Gastroesophageal sphincter (tissue), 4 donors: ENCODE results near the gene TIMM8B. TPM values are rescaled to one million over a fixed set of nuclear protein-coding genes. Genes with fewer than 3 reads are reported as not detected.
A peak's percentile ranks its signal among the peaks of the same experiment; 100 is the strongest.

Experiments
- ATAC-seq: fragments of 150-250 bp; one replicate; pipeline ENCODE4 v1.9.1; 2016; ENCODE audit warnings: mild to moderate bottlenecking, moderate library complexity
- H3K27ac ChIP-seq, 4 donors: fragments of 200-600 bp; sonication (generic) in 3 of 4; 1 replicate in 3 of 4; 2 replicates in 1 of 4; pipeline ENCODE4 v1.5.1; 2016 to 2019
- H3K27me3 ChIP-seq: fragments of 200-600 bp; sonication (generic); one replicate; pipeline ENCODE4 v1.5.1; 2019
- H3K36me3 ChIP-seq, 2 donors: fragments of 200-600 bp; sonication (generic); one replicate each; pipeline ENCODE4 v1.5.1; 2019; ENCODE audit warnings: control low read depth in 1 of 2
- H3K4me1 ChIP-seq, 3 donors: fragments of 200-600 bp; sonication (generic); 1 replicate in 2 of 3; 2 replicates in 1 of 3; pipeline ENCODE4 v1.5.1; 2016 to 2019; ENCODE audit warnings: control low read depth in 2 of 3
- H3K4me3 ChIP-seq, 2 donors: fragments of 200-600 bp; sonication (generic); one replicate each; pipeline ENCODE4 v1.5.1; 2019; ENCODE audit warnings: mild to moderate bottlenecking in 1 of 2, moderate library complexity in 1 of 2
- H3K9me3 ChIP-seq, 3 donors: fragments of 200-600 bp; sonication (generic); one replicate each; pipeline ENCODE4 v1.5.1; 2017 to 2019; ENCODE audit warnings: control low read depth in 2 of 3
- EP300 ChIP-seq: sonication (generic); formaldehyde crosslinking; IDR thresholded peaks from one replicate; pipeline ENCODE4 v1.6.1; 2017; ENCODE audit warnings: antibody characterized with exemption, mild to moderate bottlenecking
- POLR2A ChIP-seq, 2 donors: fragments of 450-650 bp; IDR thresholded peaks; one replicate each; pipeline ENCODE4 v1.6.1; 2017; ENCODE audit warnings: antibody characterized with exemption in 2 of 2, mild to moderate bottlenecking in 2 of 2, moderate library complexity in 1 of 2
- POLR2AphosphoS5 ChIP-seq: sonication (generic); formaldehyde crosslinking; IDR thresholded peaks from one replicate; pipeline ENCODE4 v1.6.1; 2017; ENCODE audit warnings: antibody characterized with exemption
- WGBS, 2 donors: methylation state at CpG; one replicate each; pipeline ENCODE4 v1.1.5; 2018; ENCODE audit warnings: low coverage in 1 of 2; 5-methylcytosine and 5-hydroxymethylcytosine counted together
- total RNA-seq, 4 donors: library from RNA; depleted of rRNA; stranded (reverse); fragments of >200 nt; gene quantifications; one replicate each; pipeline ENCODE4 v1.1.0, GENCODE V29; 2016
- TF ChIP-seq, protein P1 (sequence below), 4 experiments: fragments of 200-600 bp in 2 of 4; fragments of 450-650 bp in 2 of 4; sonication (generic) in 1 of 4; IDR thresholded peaks; one replicate each; pipeline ENCODE4 v1.5.1; 2017 to 2019; ENCODE audit warnings: antibody characterized with exemption in 4 of 4, mild to moderate bottlenecking in 2 of 4, moderate library complexity in 2 of 4

TIMM8B gene
- total RNA-seq, 4 donors from 2014 or later: 19.2 to 37.6 (median 24.8) TPM

DNA sequence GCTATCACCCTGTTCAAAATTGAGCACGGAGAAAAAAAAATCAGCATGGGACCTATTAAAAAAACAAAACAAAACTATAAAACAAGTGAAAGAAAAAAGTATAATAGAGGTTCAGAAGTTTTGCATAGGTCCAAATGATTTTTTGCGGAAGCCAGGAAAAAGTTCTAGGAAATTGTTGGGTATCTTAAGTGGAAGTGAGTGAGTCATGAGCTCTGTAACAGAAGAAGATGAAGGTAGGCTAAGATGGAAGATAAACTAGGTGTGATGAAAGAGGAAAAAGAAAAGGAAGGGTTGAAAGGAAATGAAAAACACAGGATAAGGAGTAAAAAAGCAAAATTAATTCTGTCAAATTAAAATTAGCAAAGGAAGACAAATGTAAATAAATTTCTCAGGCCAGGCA lies 27.9 kb upstream of the TIMM8B start:
- ATAC-seq: no peak
- TF ChIP-seq, protein P1, sequence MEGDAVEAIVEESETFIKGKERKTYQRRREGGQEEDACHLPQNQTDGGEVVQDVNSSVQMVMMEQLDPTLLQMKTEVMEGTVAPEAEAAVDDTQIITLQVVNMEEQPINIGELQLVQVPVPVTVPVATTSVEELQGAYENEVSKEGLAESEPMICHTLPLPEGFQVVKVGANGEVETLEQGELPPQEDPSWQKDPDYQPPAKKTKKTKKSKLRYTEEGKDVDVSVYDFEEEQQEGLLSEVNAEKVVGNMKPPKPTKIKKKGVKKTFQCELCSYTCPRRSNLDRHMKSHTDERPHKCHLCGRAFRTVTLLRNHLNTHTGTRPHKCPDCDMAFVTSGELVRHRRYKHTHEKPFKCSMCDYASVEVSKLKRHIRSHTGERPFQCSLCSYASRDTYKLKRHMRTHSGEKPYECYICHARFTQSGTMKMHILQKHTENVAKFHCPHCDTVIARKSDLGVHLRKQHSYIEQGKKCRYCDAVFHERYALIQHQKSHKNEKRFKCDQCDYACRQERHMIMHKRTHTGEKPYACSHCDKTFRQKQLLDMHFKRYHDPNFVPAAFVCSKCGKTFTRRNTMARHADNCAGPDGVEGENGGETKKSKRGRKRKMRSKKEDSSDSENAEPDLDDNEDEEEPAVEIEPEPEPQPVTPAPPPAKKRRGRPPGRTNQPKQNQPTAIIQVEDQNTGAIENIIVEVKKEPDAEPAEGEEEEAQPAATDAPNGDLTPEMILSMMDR (IDR thresholded peaks at IDR 0.05): no peak
- Histone ChIP-seq H3K9me3 (no peaks in the 10 kb centered on the region), H3K4me1 (no peaks in the 10 kb centered on the region), H3K36me3 (peaks cover 0 to 9% of the 10 kb centered on the region in 2 donors), H3K4me3 (no peak overlapping the region), H3K27ac (no peak overlapping the region), H3K27me3 (no peaks in the 10 kb centered on the region)
- WGBS, 2 donors: 90 to 100% methylated on average over 1 to 2 of the region's 2 CpGs

DNA sequence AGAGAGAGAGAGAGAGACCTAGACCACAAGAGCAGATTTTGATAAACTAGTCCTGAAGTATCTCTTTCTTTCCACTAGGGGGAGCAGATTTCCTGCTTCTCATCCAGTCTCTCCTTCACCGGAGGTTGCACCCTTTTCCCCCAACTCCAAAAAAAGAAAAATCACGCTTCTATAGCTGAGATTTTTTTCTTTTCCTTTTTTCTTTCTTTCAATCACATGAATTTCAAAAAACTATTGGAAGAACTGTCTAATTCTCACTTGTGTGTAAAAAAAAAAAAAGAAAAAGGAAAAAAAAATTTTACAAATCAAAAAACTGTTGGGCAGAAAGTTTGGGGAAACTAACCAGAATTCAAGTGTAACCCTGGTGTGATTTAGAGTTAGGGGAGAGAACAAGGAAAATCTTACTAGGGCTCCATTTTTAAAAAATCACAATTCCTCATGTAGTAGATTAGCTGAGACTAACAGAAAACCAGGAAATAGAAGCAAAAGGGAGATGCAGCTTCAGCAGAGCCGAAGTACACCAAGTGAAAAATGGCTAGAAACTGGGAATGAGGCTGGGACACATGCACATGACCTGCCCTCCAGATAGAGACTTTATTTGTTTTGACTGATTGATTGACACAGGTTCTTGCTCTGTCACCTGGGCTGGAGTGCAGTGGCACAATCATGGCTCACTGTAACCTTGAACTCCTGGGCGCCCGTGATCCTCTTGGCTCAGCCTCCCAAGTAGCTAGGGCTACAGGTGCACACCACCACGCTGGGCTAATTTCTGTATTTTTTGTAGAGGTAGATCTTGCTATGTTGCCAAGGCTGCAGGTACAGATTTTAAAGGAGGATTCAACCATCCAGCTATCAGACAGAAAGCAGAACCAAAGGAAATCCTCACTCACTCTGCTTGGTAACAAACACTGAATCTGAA lies 27.2 kb upstream of the TIMM8B start:
- no peaks in the 10 kb centered on the region for H3K9me3 ChIP-seq
- H3K4me1 ChIP-seq: no peaks in the 10 kb centered on the region
- H3K27me3 ChIP-seq: no peaks in the 10 kb centered on the region
- WGBS, 2 donors: 27 to 62% methylated on average over 3 to 6 of the region's 6 CpGs
- H3K36me3 ChIP-seq: peaks cover 0 to 2% of the 10 kb centered on the region in 2 donors
- no peak for ATAC-seq
- no peak overlapping the region for H3K4me3 ChIP-seq
- no peak overlapping the region for H3K27ac ChIP-seq
- TF ChIP-seq, protein P1 (IDR thresholded peaks at IDR 0.05): peak; percentile 65 to 67 (median 66)
- TF ChIP-seq EP300: no peak

DNA sequence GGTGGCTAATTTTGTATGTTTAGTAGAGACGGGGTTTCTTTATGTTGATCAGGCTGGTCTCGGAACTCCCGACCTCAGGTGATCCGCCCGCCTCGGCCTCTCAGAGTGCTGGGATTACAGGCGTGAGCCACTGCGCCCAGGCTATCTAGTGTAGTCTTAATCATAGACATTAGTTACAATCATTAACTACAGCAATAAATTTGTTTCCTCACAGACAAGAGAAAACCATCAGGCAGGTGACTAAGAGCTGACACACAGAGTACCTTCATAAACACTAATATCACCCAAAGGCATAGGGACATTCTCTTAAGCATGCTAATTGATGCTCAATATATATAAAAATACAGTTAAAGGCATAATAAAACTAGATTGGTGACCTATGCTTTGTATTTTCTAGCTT lies 19.5 kb upstream of the TIMM8B start:
- H3K27ac ChIP-seq: no peak overlapping the region
- H3K36me3 ChIP-seq: peaks cover 0 to 11% of the 10 kb centered on the region in 2 donors
- no peaks in the 10 kb centered on the region for H3K9me3 ChIP-seq
- no peaks in the 10 kb centered on the region for H3K27me3 ChIP-seq
- TF ChIP-seq EP300 (no peak), POLR2AphosphoS5 (no peak), POLR2A (IDR thresholded peaks at IDR 0.05) (no peak)
- TF ChIP-seq, protein P1 (IDR thresholded peaks at IDR 0.05): no peak
- WGBS, 2 donors: 76 to 100% methylated on average over 3 to 4 of the region's 8 CpGs
- H3K4me3 ChIP-seq: no peak overlapping the region
- H3K4me1 ChIP-seq: no peaks in the 10 kb centered on the region
- no peak for ATAC-seq

DNA sequence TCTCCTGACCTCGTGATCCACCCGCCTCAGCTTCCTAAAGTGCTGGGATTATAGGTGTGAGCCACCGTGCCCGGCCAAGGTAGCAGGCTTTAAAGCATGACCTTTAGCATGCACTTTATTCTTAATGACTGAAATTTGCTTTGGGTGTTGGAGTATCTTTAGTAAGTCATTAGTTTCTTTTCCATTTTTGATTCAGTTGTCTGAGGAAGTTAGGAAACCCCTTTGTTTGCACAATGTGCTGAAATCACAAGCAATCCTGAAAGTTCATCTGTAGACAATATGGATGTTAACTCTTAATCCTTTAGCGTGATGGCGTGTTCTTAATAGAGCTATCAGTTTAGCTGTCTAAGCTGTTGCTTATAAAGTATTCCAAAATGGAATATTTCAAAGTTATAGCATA lies 16.9 kb upstream of the TIMM8B start:
- Histone ChIP-seq H3K4me1 (no peaks in the 10 kb centered on the region), H3K9me3 (no peaks in the 10 kb centered on the region), H3K27me3 (no peaks in the 10 kb centered on the region), H3K27ac (no peak overlapping the region), H3K36me3 (peaks cover 0 to 23% of the 10 kb centered on the region in 2 donors), H3K4me3 (no peak overlapping the region)
- TF ChIP-seq EP300: no peak
- TF ChIP-seq, protein P1 (IDR thresholded peaks at IDR 0.05): no peak
- TF ChIP-seq POLR2AphosphoS5: no peak
- TF ChIP-seq POLR2A (IDR thresholded peaks at IDR 0.05): no peak
- 81% methylated on average over 2 to 6 of the region's 6 CpGs for whole genome bisulfite sequencing, 2 donors
- ATAC-seq: no peak

DNA sequence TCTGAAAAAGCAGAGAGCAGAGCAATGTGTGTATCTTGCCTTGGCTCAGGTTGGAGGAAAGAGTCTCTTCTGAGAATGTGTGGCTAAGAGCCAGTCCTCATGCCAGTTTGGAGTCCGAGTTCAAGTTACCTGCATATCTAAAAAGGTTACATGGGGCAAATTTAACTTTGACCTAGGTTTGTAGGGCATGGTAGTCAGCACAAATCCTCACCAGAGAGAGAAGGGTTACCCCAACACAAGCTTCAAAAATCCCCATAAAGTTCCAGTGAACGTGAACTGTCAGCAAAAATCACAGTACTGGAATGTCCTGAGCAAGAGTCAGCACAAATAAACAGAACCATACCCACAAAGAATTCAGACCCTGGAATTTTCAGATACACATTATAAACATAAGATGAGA lies 13.9 kb upstream of the TIMM8B start:
- Histone ChIP-seq H3K4me1 (no peaks in the 10 kb centered on the region), H3K4me3 (no peak overlapping the region), H3K9me3 (no peaks in the 10 kb centered on the region), H3K27me3 (no peaks in the 10 kb centered on the region), H3K27ac (no peak overlapping the region), H3K36me3 (peaks cover 0 to 42% of the 10 kb centered on the region in 2 donors)
- WGBS, 2 donors: 30 to 40% methylated on average over 2 of the region's 2 CpGs
- no peak for ATAC-seq
- no peak for TF ChIP-seq EP300
